Astrocyte (in vitro differentiated cells and primary cell): Measurements from ENCODE around the gene GPD1. TPM values are rescaled to one million over a fixed set of nuclear protein-coding genes. Genes with fewer than 3 reads are reported as not detected.

Experiments
- DNase-seq: peaks from one replicate; pipeline ENCODE4 v3.0.0-alpha.2; 2010; ENCODE audit warnings: low read depth
- FAIRE-seq: peaks from 2 replicates; lab custom pipeline; 2011; peaks lifted over from hg19 to GRCh38; lab: Jason Lieb, UNC
- H2AFZ ChIP-seq: 2 replicates; pipeline ENCODE4 v1.6.0; 2012; ENCODE audit warnings: low read depth, low read length, inconsistent platforms
- H3K27ac ChIP-seq: 2 replicates; pipeline ENCODE4 v1.5.1; 2011; ENCODE audit warnings: low read depth, low read length, inconsistent platforms
- H3K27me3 ChIP-seq: 2 replicates; pipeline ENCODE4 v1.6.0; 2011; ENCODE audit warnings: low read length, inconsistent platforms; ENCODE audit not compliant: insufficient read depth
- H3K36me3 ChIP-seq: 2 replicates; pipeline ENCODE4 v1.5.1; 2011; ENCODE audit warnings: low read length, inconsistent platforms; ENCODE audit not compliant: insufficient read depth
- H3K4me1 ChIP-seq: 2 replicates; pipeline ENCODE4 v1.5.1; 2011; ENCODE audit warnings: low read length, inconsistent platforms; ENCODE audit not compliant: insufficient read depth
- H3K4me2 ChIP-seq: 2 replicates; pipeline ENCODE4 v1.6.0; 2012; ENCODE audit warnings: low read length, inconsistent platforms
- H3K4me3 ChIP-seq: 2 replicates; pipeline ENCODE4 v1.5.1; 2011; ENCODE audit warnings: low read depth, mild to moderate bottlenecking, low read length, inconsistent platforms; ENCODE audit not compliant: insufficient read depth
- H3K79me2 ChIP-seq: 2 replicates; pipeline ENCODE4 v1.6.0; 2012; ENCODE audit warnings: mild to moderate bottlenecking, low read length, inconsistent platforms; ENCODE audit not compliant: insufficient read depth
- H3K9ac ChIP-seq: 2 replicates; pipeline ENCODE4 v1.6.0; 2012; ENCODE audit warnings: mild to moderate bottlenecking, low read length, inconsistent platforms
- H3K9me3 ChIP-seq: 2 replicates; pipeline ENCODE4 v1.5.1; 2012; ENCODE audit warnings: low read depth, mild to moderate bottlenecking, low read length, inconsistent platforms; ENCODE audit not compliant: insufficient read depth
- H4K20me1 ChIP-seq: 2 replicates; pipeline ENCODE4 v1.6.0; 2012; ENCODE audit warnings: low read length, inconsistent platforms; ENCODE audit not compliant: insufficient read depth
- H3K27ac Mint-ChIP-seq: one replicate; pipeline ENCODE4 v1.8.0; 2021; ENCODE audit warnings: mild to moderate bottlenecking, mixed read lengths; ENCODE audit not compliant: unreplicated experiment
- H3K27me3 Mint-ChIP-seq: one replicate; pipeline ENCODE4 v1.8.0; 2021; ENCODE audit warnings: low read depth, mixed read lengths; ENCODE audit not compliant: unreplicated experiment
- H3K36me3 Mint-ChIP-seq: one replicate; pipeline ENCODE4 v1.8.0; 2021; ENCODE audit warnings: low read depth, mixed read lengths; ENCODE audit not compliant: unreplicated experiment
- H3K4me1 Mint-ChIP-seq: one replicate; pipeline ENCODE4 v1.8.0; 2021; ENCODE audit warnings: low read depth, mixed read lengths; ENCODE audit not compliant: unreplicated experiment
- H3K4me3 Mint-ChIP-seq: one replicate; pipeline ENCODE4 v1.8.0; 2021; ENCODE audit warnings: mild to moderate bottlenecking, moderate library complexity, mixed read lengths; ENCODE audit not compliant: unreplicated experiment
- H3K9me3 Mint-ChIP-seq: one replicate; pipeline ENCODE4 v1.8.0; 2021; ENCODE audit warnings: mild to moderate bottlenecking, mixed read lengths; ENCODE audit not compliant: unreplicated experiment
- EZH2 ChIP-seq: IDR thresholded peaks from 2 replicates; pipeline ENCODE4 v1.6.1; 2012; ENCODE audit warnings: mild to moderate bottlenecking, low read length, inconsistent platforms; ENCODE audit not compliant: insufficient read depth
- total RNA-seq: library from RNA; stranded (reverse); gene quantifications from 2 replicates; pipeline ENCODE4 v1.2.1, GENCODE V29; 2021
- TF ChIP-seq, protein P1 (sequence below): IDR thresholded peaks from 2 replicates; pipeline ENCODE4 v1.5.1; 2011; ENCODE audit warnings: low read depth, mild to moderate bottlenecking, inconsistent platforms, low read length, moderate library complexity; ENCODE audit not compliant: insufficient read depth

The GPD1 gene
- total RNA-seq, 1 donor from 2014 or later, result 0.59 TPM

DNA sequence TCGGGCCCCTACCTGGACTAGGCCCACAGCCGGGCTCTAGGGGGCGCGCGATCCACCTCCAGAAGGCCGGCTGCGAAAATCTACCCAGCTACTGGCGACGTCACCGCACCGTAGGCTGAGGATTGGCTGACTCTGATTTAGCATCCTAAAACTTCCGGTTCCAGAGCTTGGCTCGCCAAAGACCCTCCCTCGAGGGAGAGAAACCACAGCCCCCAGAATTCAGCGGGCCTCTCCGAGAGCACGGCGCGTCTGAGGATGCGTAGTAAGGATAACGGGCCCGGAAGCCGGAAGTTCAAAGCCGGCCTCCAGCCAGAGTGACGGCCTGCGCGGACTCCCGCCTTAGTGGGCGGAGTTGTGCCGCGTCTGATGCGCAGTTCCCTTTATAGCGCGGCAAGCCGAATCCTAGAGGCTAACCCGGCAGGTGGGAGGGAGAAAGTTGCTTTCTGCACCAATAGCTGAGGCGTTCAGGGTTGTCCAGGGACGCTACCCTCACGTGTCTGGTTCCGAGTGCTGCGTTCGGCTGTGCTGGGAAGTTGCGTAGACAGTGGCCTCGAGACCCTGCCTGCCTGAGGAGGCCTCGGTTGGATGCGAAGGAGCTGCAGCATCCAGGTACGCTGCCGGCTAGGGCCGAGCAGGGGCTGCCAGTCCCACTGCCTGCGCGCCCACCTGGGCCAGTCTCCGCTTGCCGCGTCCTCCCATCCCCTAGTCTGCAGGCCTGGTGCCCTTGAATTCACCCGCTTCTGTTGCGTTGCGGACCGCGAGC is 8.1 kb downstream of the GPD1 start, which contains the start of gene COX14:
Gene COX14, plus strand, starts transcription at position 544 of the 763 bp plus-strand sequence. CDS start 7,808 bp downstream, outside the sequence.
- H3K4me3 ChIP-seq, result peak within 1 kb of the TSS; percentile 84
- DNase-seq (peak; percentile 98), FAIRE-seq (peak; percentile 65)
- H3K4me2 ChIP-seq, result peak within 1 kb of the TSS; percentile 89
- H3K4me1 Mint-ChIP-seq, result peaks cover 21% of the 10 kb centered on the region
- TF ChIP-seq, protein P1, sequence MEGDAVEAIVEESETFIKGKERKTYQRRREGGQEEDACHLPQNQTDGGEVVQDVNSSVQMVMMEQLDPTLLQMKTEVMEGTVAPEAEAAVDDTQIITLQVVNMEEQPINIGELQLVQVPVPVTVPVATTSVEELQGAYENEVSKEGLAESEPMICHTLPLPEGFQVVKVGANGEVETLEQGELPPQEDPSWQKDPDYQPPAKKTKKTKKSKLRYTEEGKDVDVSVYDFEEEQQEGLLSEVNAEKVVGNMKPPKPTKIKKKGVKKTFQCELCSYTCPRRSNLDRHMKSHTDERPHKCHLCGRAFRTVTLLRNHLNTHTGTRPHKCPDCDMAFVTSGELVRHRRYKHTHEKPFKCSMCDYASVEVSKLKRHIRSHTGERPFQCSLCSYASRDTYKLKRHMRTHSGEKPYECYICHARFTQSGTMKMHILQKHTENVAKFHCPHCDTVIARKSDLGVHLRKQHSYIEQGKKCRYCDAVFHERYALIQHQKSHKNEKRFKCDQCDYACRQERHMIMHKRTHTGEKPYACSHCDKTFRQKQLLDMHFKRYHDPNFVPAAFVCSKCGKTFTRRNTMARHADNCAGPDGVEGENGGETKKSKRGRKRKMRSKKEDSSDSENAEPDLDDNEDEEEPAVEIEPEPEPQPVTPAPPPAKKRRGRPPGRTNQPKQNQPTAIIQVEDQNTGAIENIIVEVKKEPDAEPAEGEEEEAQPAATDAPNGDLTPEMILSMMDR, result peak; percentile 87
- TF ChIP-seq EZH2, result no peak
- H3K79me2 ChIP-seq, result peaks cover 38% of the 10 kb centered on the region
- peak within 1 kb of the TSS; percentile 89 for H3K9ac ChIP-seq
- peaks cover 13% of the 10 kb centered on the region for H3K36me3 Mint-ChIP-seq
- H3K36me3 ChIP-seq, result no peaks in the 10 kb centered on the region
- H4K20me1 ChIP-seq, result peaks cover 10% of the 10 kb centered on the region
- H3K27me3 ChIP-seq, result no peaks in the 10 kb centered on the region
- H3K27ac Mint-ChIP-seq, result peak within 1 kb of the TSS; percentile 96
- peaks cover 10% of the 10 kb centered on the region for H3K4me1 ChIP-seq
- H3K27me3 Mint-ChIP-seq, result no peaks in the 10 kb centered on the region
- no peaks in the 10 kb centered on the region for H3K9me3 ChIP-seq
- H3K9me3 Mint-ChIP-seq, result no peaks in the 10 kb centered on the region
- H3K27ac ChIP-seq, result peak within 1 kb of the TSS; percentile 74
- H2AFZ ChIP-seq, result peak within 1 kb of the TSS; percentile 92
- H3K4me3 Mint-ChIP-seq, result peak within 1 kb of the TSS; percentile 98

DNA sequence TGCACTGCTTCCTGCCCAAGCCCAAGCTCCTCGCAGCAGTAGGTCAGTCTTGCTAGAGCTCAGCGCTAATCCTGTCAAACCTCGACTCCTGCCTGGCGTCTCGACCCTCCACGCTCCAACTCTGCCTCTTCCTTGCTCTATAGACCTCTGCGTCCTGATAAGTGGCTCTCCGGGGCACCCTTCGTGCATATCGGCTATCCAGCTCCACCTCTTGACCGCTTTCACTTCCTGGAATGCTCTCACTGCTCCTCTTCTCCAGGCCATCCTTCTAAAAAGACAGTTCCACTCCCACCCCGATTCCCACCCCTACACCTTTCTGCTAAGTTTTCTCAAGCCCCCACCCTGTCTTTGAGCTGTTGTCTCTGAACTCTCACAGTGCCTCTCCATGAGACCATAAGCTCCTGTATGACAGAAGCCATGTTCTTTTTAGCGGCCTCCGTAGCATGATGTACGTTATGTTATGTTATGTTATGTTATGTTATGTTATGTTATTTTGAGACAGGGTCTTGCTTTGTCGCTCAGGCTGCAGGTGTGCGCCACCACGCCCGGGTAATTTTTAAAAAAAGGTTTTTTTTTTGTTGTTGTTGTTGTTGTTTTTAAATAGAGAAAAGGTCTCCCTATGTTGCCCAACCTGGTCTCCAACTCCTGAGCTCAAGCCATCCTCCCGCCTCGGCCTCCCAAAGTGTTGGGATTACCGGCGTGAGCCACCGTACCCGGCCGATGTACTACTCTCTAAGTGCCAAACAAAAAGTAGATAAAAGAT is 8.8 kb downstream of the GPD1 start:
- H3K27me3 Mint-ChIP-seq, result no peaks in the 10 kb centered on the region
- DNase-seq (no peak), FAIRE-seq (no peak)
- Histone ChIP-seq H2AFZ (peak overlapping the region; percentile 91), H3K27ac (peak overlapping the region; percentile 74), H4K20me1 (peaks cover 10% of the 10 kb centered on the region), H3K79me2 (peaks cover 43% of the 10 kb centered on the region), H3K27me3 (no peaks in the 10 kb centered on the region), H3K4me2 (peak overlapping the region; percentile 89), H3K9me3 (no peaks in the 10 kb centered on the region), H3K36me3 (no peaks in the 10 kb centered on the region), H3K4me1 (peaks cover 10% of the 10 kb centered on the region), H3K4me3 (peak overlapping the region; percentile 84), H3K9ac (peak overlapping the region; percentile 89)
- H3K9me3 Mint-ChIP-seq, result no peaks in the 10 kb centered on the region
- H3K4me3 Mint-ChIP-seq, result peak overlapping the region; percentile 98
- peaks cover 13% of the 10 kb centered on the region for H3K36me3 Mint-ChIP-seq
- H3K27ac Mint-ChIP-seq, result peak overlapping the region; percentile 96
- peaks cover 21% of the 10 kb centered on the region for H3K4me1 Mint-ChIP-seq
- TF ChIP-seq EZH2, result no peak
- TF ChIP-seq, protein P1, result no peak
